Gastroesophageal sphincter (tissue), 3 donors: Measurements from ENCODE around the gene AK5.

ENCODE experiments used
- CTCF ChIP-seq, 4 experiments: fragments of 200-600 bp in 2 of 4; fragments of 450-650 bp in 2 of 4; sonication (generic) in 1 of 4; IDR thresholded peaks; one replicate each; pipeline ENCODE4 v1.5.1; 2017 to 2019; ENCODE audit warnings: antibody characterized with exemption in 4 of 4, mild to moderate bottlenecking in 2 of 4, moderate library complexity in 2 of 4
- EP300 ChIP-seq: sonication (generic); formaldehyde crosslinking; IDR thresholded peaks from one replicate; pipeline ENCODE4 v1.6.1; 2017; ENCODE audit warnings: antibody characterized with exemption, mild to moderate bottlenecking
- POLR2A ChIP-seq, 2 donors: fragments of 450-650 bp; IDR thresholded peaks; one replicate each; pipeline ENCODE4 v1.6.1; 2017; ENCODE audit warnings: antibody characterized with exemption in 2 of 2, mild to moderate bottlenecking in 2 of 2, moderate library complexity in 1 of 2

- no peak for TF ChIP-seq EP300
- no peak for TF ChIP-seq CTCF (IDR thresholded peaks at IDR 0.05)
- TF ChIP-seq POLR2A (IDR thresholded peaks at IDR 0.05) = no peak
Measured at GRCh38 chr1:77552626-77553025, 270.8 kb downstream of the AK5 start.
